ENCODE data around the gene FBXO36. TPM values are rescaled to one million over a fixed set of nuclear protein-coding genes. Genes with fewer than 3 reads are reported as not detected.
A peak's percentile ranks its signal among the peaks of the same experiment; 100 is the strongest.

FBXO36 gene
- total and polyA plus RNA-seq, 2 experiments from 2014 or later: 5.8 to 7.6 TPM

GRCh38 chr2:229903037-229903436, 19.3 kb upstream of the FBXO36 start:
- Mint-ChIP-seq H3K9me3 (no peaks in the 10 kb centered on the region), H3K4me3 (no peak overlapping the region), H3K27ac (no peak overlapping the region; the same call in 1 of the 2 replicates), H3K36me3 (ENCODE audit: low read depth) (peaks cover 11% of the 10 kb centered on the region; the same call in 2 of the 3 replicates), H3K4me1 (peaks cover 19% of the 10 kb centered on the region; the same call in 2 of the 3 replicates), H3K27me3 (ENCODE audit: insufficient read depth, low read depth, poor library complexity) (peaks cover 2% of the 10 kb centered on the region)
- H3K36me3 ChIP-seq (ENCODE audit: insufficient read depth): no peaks in the 10 kb centered on the region
- H3K79me2 ChIP-seq (replicated peaks; ENCODE audit: insufficient read depth): peaks cover 100% of the 10 kb centered on the region
- TF ChIP-seq JUNB (IDR thresholded peaks at IDR 0.05; ENCODE audit: unreplicated experiment) (no peak), POLR2AphosphoS5 (IDR thresholded peaks at IDR 0.05; ENCODE audit: low read depth) (no peak), EZH2 (IDR thresholded peaks at IDR 0.05; ENCODE audit: low read depth, unreplicated experiment) (no peak), EZH2phosphoT487 (IDR thresholded peaks at IDR 0.05; ENCODE audit: unreplicated experiment) (no peak), CREB1 (CRISPR knock-in tag; IDR thresholded peaks at IDR 0.05; ENCODE audit: low read depth) (no peak), NANOG (IDR thresholded peaks at IDR 0.05; ENCODE audit: borderline replicate concordance) (no peak), ZNF331 (CRISPR knock-in tag; IDR thresholded peaks at IDR 0.05; ENCODE audit: low read depth) (no peak), REST (IDR thresholded peaks at IDR 0.05; ENCODE audit: unreplicated experiment) (no peak), ZNF114 (CRISPR knock-in tag; IDR thresholded peaks at IDR 0.05) (no peak), STAT1 (IDR thresholded peaks at IDR 0.05; ENCODE audit: unreplicated experiment) (no peak), ZNF462 (CRISPR knock-in tag; IDR thresholded peaks at IDR 0.05) (no peak), ETS1 (IDR thresholded peaks at IDR 0.05) (no peak)
- TF ChIP-seq, protein P1, sequence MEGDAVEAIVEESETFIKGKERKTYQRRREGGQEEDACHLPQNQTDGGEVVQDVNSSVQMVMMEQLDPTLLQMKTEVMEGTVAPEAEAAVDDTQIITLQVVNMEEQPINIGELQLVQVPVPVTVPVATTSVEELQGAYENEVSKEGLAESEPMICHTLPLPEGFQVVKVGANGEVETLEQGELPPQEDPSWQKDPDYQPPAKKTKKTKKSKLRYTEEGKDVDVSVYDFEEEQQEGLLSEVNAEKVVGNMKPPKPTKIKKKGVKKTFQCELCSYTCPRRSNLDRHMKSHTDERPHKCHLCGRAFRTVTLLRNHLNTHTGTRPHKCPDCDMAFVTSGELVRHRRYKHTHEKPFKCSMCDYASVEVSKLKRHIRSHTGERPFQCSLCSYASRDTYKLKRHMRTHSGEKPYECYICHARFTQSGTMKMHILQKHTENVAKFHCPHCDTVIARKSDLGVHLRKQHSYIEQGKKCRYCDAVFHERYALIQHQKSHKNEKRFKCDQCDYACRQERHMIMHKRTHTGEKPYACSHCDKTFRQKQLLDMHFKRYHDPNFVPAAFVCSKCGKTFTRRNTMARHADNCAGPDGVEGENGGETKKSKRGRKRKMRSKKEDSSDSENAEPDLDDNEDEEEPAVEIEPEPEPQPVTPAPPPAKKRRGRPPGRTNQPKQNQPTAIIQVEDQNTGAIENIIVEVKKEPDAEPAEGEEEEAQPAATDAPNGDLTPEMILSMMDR (conservative IDR thresholded peaks at IDR 0.05; ENCODE audit: low read depth in 2 of 2): no peak
- DNase-seq (ENCODE audit: low spot score): no peak
- no peak for ATAC-seq
- H3K27me3 ChIP-seq (ENCODE audit: insufficient read depth): no peaks in the 10 kb centered on the region
- H3F3A ChIP-seq (replicated peaks; ENCODE audit: low read depth): no peaks in the 10 kb centered on the region
- no peaks in the 10 kb centered on the region for H3K9me2 ChIP-seq (ENCODE audit: insufficient read depth)
- no peak overlapping the region for H2AFZ ChIP-seq
- H3K4me1 ChIP-seq (ENCODE audit: insufficient read depth): peaks cover 12% of the 10 kb centered on the region
- H3K4me2 ChIP-seq: no peak overlapping the region
- no peak overlapping the region for H3K4me3 ChIP-seq
- H4K20me1 ChIP-seq (replicated peaks; ENCODE audit: insufficient read depth): peaks cover 18% of the 10 kb centered on the region
- H3K27ac ChIP-seq (ENCODE audit: low read depth): peak overlapping the region; percentile 45
